Loucy (cell line): Measurements from ENCODE around the gene CD79A.

ENCODE experiments used
- H2AFZ ChIP-seq: fragments of 200-600 bp; sonication (generic); 2 replicates; pipeline ENCODE4 v1.6.0; 2016; ENCODE audit warnings: antibody characterized with exemption, mild to moderate bottlenecking, low read length, moderate library complexity
- H3F3A ChIP-seq: fragments of 200-600 bp; 2 replicates; pipeline ENCODE4 v1.6.0; 2016; ENCODE audit warnings: antibody characterized with exemption, low read depth, mild to moderate bottlenecking
- H3K27me3 ChIP-seq: fragments of 200-600 bp; sonication (generic); 2 replicates; pipeline ENCODE4 v1.6.1; 2014; ENCODE audit warnings: low read length, mild to moderate bottlenecking; ENCODE audit not compliant: insufficient read depth, poor library complexity, severe bottlenecking
- H3K36me3 ChIP-seq: fragments of 200-600 bp; sonication (generic); 2 replicates; pipeline ENCODE4 v1.6.1; 2016; ENCODE audit warnings: low read length; ENCODE audit not compliant: insufficient read depth
- H3K4me1 ChIP-seq: fragments of 200-600 bp; sonication (generic); 2 replicates; pipeline ENCODE4 v1.5.1; 2014; ENCODE audit warnings: low read length, mild to moderate bottlenecking; ENCODE audit not compliant: insufficient read depth, poor library complexity, severe bottlenecking
- H3K4me2 ChIP-seq: fragments of 200-600 bp; sonication (generic); 2 replicates; pipeline ENCODE4 v1.6.0; 2014; ENCODE audit warnings: antibody characterized with exemption, low read length, low read depth, mild to moderate bottlenecking; ENCODE audit not compliant: poor library complexity, severe bottlenecking
- H3K4me3 ChIP-seq: fragments of 200-600 bp; sonication (generic); 2 replicates; pipeline ENCODE4 v1.5.1; 2014; ENCODE audit warnings: low read length, mild to moderate bottlenecking, mixed read lengths; ENCODE audit not compliant: poor library complexity, severe bottlenecking
- H3K79me2 ChIP-seq: fragments of 200-600 bp; sonication (generic); 2 replicates; pipeline ENCODE4 v1.6.1; 2014; ENCODE audit warnings: low read length; ENCODE audit not compliant: insufficient read depth
- H3K9ac ChIP-seq: fragments of 200-600 bp; sonication (generic); 2 replicates; pipeline ENCODE4 v1.6.0; 2014; ENCODE audit warnings: mild to moderate bottlenecking, low read depth, low read length, moderate library complexity; ENCODE audit not compliant: poor library complexity, severe bottlenecking
- H3K9me2 ChIP-seq: fragments of 200-600 bp; sonication (generic); replicated peaks from 2 replicates; pipeline ENCODE4 v1.6.1; 2016; ENCODE audit warnings: low read depth, low read length, mixed read lengths
- H3K9me3 ChIP-seq: fragments of 200-600 bp; sonication (generic); 2 replicates; pipeline ENCODE4 v1.6.1; 2014; ENCODE audit warnings: mild to moderate bottlenecking, antibody characterized with exemption, low read length, low read depth; ENCODE audit not compliant: insufficient read depth
- H4K20me1 ChIP-seq: fragments of 200-600 bp; sonication (generic); 2 replicates; pipeline ENCODE4 v1.6.0; 2014; ENCODE audit warnings: antibody characterized with exemption, low read length, mild to moderate bottlenecking; ENCODE audit not compliant: insufficient read depth, poor library complexity, severe bottlenecking
- CTCF ChIP-seq: fragments of 200-600 bp; sonication (generic); conservative IDR thresholded peaks from 2 replicates; pipeline ENCODE4 v1.5.1; 2014; ENCODE audit warnings: mild to moderate bottlenecking, antibody characterized with exemption, low read length
- EZH2phosphoT487 ChIP-seq: fragments of 200-600 bp; IDR thresholded peaks from 2 replicates; pipeline ENCODE4 v1.6.1; 2018; ENCODE audit warnings: antibody characterized with exemption, mild to moderate bottlenecking, moderate library complexity, borderline replicate concordance

CD79A gene

GRCh38 chr19:41896581-41896942 is 19.5 kb downstream of the CD79A start:
- Histone ChIP-seq H3F3A (no peaks in the 10 kb centered on the region), H3K9me3 (no peaks in the 10 kb centered on the region), H4K20me1 (peaks cover 4% of the 10 kb centered on the region), H3K4me1 (peaks cover 6% of the 10 kb centered on the region), H3K79me2 (peaks cover 3% of the 10 kb centered on the region; the same call in 1 of the 2 replicates), H3K4me3 (no peak overlapping the region), H3K4me2 (no peak overlapping the region), H3K9ac (no peak overlapping the region), H3K27me3 (no peaks in the 10 kb centered on the region), H2AFZ (no peak overlapping the region), H3K9me2 (no peaks in the 10 kb centered on the region), H3K36me3 (peaks cover 43% of the 10 kb centered on the region; the same call in 1 of the 2 replicates)
- TF ChIP-seq EZH2phosphoT487 = no peak
- no peak for TF ChIP-seq CTCF

DNA sequence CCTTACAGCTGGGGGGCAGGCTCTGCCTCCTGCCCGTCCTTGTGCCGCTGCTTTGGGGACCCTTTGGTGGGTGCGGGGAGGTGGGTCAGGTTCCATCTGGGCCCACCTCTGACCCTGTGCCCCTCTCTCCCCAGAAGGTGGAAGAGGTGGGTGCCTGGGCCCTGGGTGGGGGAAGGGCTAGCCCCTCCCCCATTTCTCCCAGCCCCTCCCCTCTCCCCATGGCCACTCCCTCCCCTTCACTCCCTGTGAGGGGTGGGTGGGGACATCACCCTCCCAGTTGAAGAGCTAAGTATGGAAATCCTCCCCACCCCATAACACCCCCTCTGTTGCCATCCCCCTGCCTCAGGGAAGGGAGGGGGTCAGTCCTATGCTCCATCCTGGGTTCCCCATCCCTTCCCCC is 20.1 kb downstream of the CD79A start:
- Histone ChIP-seq H3K4me1 (peaks cover under 1% of the 10 kb centered on the region), H4K20me1 (peaks cover 4% of the 10 kb centered on the region), H3K9me3 (no peaks in the 10 kb centered on the region), H3K4me3 (no peak overlapping the region), H3K36me3 (peaks cover 50% of the 10 kb centered on the region; the same call in 1 of the 2 replicates), H3K79me2 (peaks cover 2% of the 10 kb centered on the region; the same call in 1 of the 2 replicates), H3F3A (no peaks in the 10 kb centered on the region), H3K9ac (no peak overlapping the region), H2AFZ (no peak overlapping the region), H3K4me2 (no peak overlapping the region), H3K27me3 (no peaks in the 10 kb centered on the region), H3K9me2 (no peaks in the 10 kb centered on the region)
- TF ChIP-seq EZH2phosphoT487 (no peak), CTCF (no peak)

GRCh38 chr19:41897820-41898219 is 20.7 kb downstream of the CD79A start:
- no peak overlapping the region for H3K4me2 ChIP-seq
- no peaks in the 10 kb centered on the region for H3K9me2 ChIP-seq
- no peak overlapping the region for H2AFZ ChIP-seq
- peaks cover 4% of the 10 kb centered on the region for H4K20me1 ChIP-seq
- TF ChIP-seq CTCF (no peak), EZH2phosphoT487 (no peak)
- no peaks in the 10 kb centered on the region for H3K9me3 ChIP-seq
- no peaks in the 10 kb centered on the region for H3F3A ChIP-seq
- H3K9ac ChIP-seq = no peak overlapping the region
- no peaks in the 10 kb centered on the region for H3K4me1 ChIP-seq
- H3K27me3 ChIP-seq = no peaks in the 10 kb centered on the region
- no peaks in the 10 kb centered on the region for H3K79me2 ChIP-seq
- peaks cover 56% of the 10 kb centered on the region; the same call in 1 of the 2 replicates for H3K36me3 ChIP-seq
- no peak overlapping the region for H3K4me3 ChIP-seq
